ENCODE data around the gene SCGB1D4. TPM values are rescaled to one million over a fixed set of nuclear protein-coding genes. Genes with fewer than 3 reads are reported as not detected.

SCGB1D4 gene
- total RNA-seq, 4 donors from 2014 or later, result not detected

Other genes starting within 250 kb of the SCGB1D4 start
- gene INCENP, start 175.1 kb downstream of the SCGB1D4 start, total RNA-seq, result 10 to 100 TPM in 2 of 4 donors, 1 to 10 TPM in 2; 7.7 to 28.8 (median 13.0) TPM
- gene SCGB1D1, start 108.9 kb downstream of the SCGB1D4 start, total RNA-seq, result not detected
- not detected for gene SCGB2A1, start 90.4 kb downstream of the SCGB1D4 start, total RNA-seq
- not detected for gene SCGB1D2, start 56.8 kb downstream of the SCGB1D4 start, total RNA-seq
- gene SCGB2A2, start 28.9 kb downstream of the SCGB1D4 start, total RNA-seq, result not detected
- gene ASRGL1, start 38.4 kb upstream of the SCGB1D4 start, total RNA-seq, result 10 to 100 TPM in 2 of 4 donors, 1 to 10 TPM in 2; 4.2 to 16.7 (median 12.5) TPM
- not detected for gene SCGB1A1, start 120.0 kb upstream of the SCGB1D4 start, total RNA-seq
- 1,000 to 10,000 TPM; 1,417 to 3,061 (median 2,562) TPM for gene AHNAK, start 247.7 kb upstream of the SCGB1D4 start, total RNA-seq